Measurements from ENCODE around the gene RGL1. TPM values are rescaled to one million over a fixed set of nuclear protein-coding genes. Genes with fewer than 3 reads are reported as not detected.

The RGL1 gene
- total RNA-seq, 4 donors from 2014 or later = 31.5 to 51.5 (median 37.5) TPM

GRCh38 chr1:183869664-183870063 lies 64.7 kb downstream of the RGL1 start:
- DNase-seq (ENCODE audit: extremely low spot score) = no peak
- intact Hi-C loops (cut with DNase I) = no loop called here
- H3K27ac ChIP-seq (replicated peaks in 1 of 4) = peak overlapping the region; percentile 64 to 86 (median 80)
- WGBS = 81% methylated on average over 2 of the region's 3 CpGs
- H3K27me3 ChIP-seq = no peaks in the 10 kb centered on the region
- TF ChIP-seq POLR2A (IDR thresholded peaks at IDR 0.05; ENCODE audit: low read depth) (no peak), POLR2AphosphoS5 (IDR thresholded peaks at IDR 0.05) (no peak), EP300 (IDR thresholded peaks at IDR 0.05) (no peak), CTCF (IDR thresholded peaks at IDR 0.05) (no peak)
- peaks cover 46 to 60% (median 52%) of the 10 kb centered on the region in 4 donors for H3K4me1 ChIP-seq
- H3K9me3 ChIP-seq = no peaks in the 10 kb centered on the region
- H3K36me3 ChIP-seq = peaks cover 0 to 11% (median 4%) of the 10 kb centered on the region in 4 donors
- no peak overlapping the region for H3K4me3 ChIP-seq

GRCh38 chr1:183870351-183871077 lies 65.6 kb downstream of the RGL1 start:
- H3K4me1 ChIP-seq = peaks cover 50 to 62% (median 61%) of the 10 kb centered on the region in 4 donors
- WGBS = 56% methylated on average over 7 of the region's 15 CpGs
- no peak overlapping the region for H3K4me3 ChIP-seq
- peak overlapping the region; percentile 64 to 86 (median 80) for H3K27ac ChIP-seq (replicated peaks in 1 of 4)
- H3K36me3 ChIP-seq = peaks cover 0 to 11% (median 4%) of the 10 kb centered on the region in 4 donors
- H3K27me3 ChIP-seq = no peaks in the 10 kb centered on the region
- no peak for DNase-seq (ENCODE audit: extremely low spot score)
- TF ChIP-seq POLR2A (IDR thresholded peaks at IDR 0.05; ENCODE audit: low read depth) = no peak
- no peak for TF ChIP-seq EP300 (IDR thresholded peaks at IDR 0.05)
- intact Hi-C loops (cut with DNase I) = no loop called here
- H3K9me3 ChIP-seq = no peaks in the 10 kb centered on the region

GRCh38 chr1:183871142-183871541 lies 66.2 kb downstream of the RGL1 start:
- TF ChIP-seq CTCF (IDR thresholded peaks at IDR 0.05) (no peak), EP300 (IDR thresholded peaks at IDR 0.05) (no peak), POLR2A (IDR thresholded peaks at IDR 0.05; ENCODE audit: low read depth) (no peak), POLR2AphosphoS5 (IDR thresholded peaks at IDR 0.05) (no peak)
- Histone ChIP-seq H3K4me1 (peaks cover 55 to 68% (median 67%) of the 10 kb centered on the region in 4 donors), H3K27me3 (no peaks in the 10 kb centered on the region), H3K4me3 (no peak overlapping the region), H3K27ac (replicated peaks in 1 of 4) (peak overlapping the region; percentile 64 to 86 (median 80)), H3K9me3 (no peaks in the 10 kb centered on the region), H3K36me3 (peaks cover 0 to 7% (median 4%) of the 10 kb centered on the region in 4 donors)
- DNase-seq (ENCODE audit: extremely low spot score) = no peak
- intact Hi-C loops (cut with DNase I) = no loop called here
- WGBS = 59% methylated on average over 3 of the region's 3 CpGs

GRCh38 chr1:183871601-183872000 lies 66.7 kb downstream of the RGL1 start:
- peaks cover 0 to 5% (median 1%) of the 10 kb centered on the region in 4 donors for H3K36me3 ChIP-seq
- intact Hi-C loops (cut with DNase I) = no loop called here
- H3K4me3 ChIP-seq = no peak overlapping the region
- no peak for DNase-seq (ENCODE audit: extremely low spot score)
- H3K27me3 ChIP-seq = no peaks in the 10 kb centered on the region
- peak overlapping the region; percentile 42 to 86 (median 80) for H3K27ac ChIP-seq (replicated peaks in 1 of 4)
- H3K4me1 ChIP-seq = peaks cover 59 to 73% (median 71%) of the 10 kb centered on the region in 4 donors
- TF ChIP-seq CTCF (IDR thresholded peaks at IDR 0.05) (no peak), POLR2AphosphoS5 (IDR thresholded peaks at IDR 0.05) (no peak), POLR2A (IDR thresholded peaks at IDR 0.05; ENCODE audit: low read depth) (no peak), EP300 (IDR thresholded peaks at IDR 0.05) (no peak)
- H3K9me3 ChIP-seq = no peaks in the 10 kb centered on the region
- 57% methylated on average over 3 of the region's 3 CpGs for WGBS

GRCh38 chr1:183872403-183872802 lies 67.5 kb downstream of the RGL1 start:
- peak overlapping the region; percentile 2 to 28 (median 16) for H3K4me3 ChIP-seq
- no peak for TF ChIP-seq POLR2A (IDR thresholded peaks at IDR 0.05; ENCODE audit: low read depth)
- intact Hi-C loops (cut with DNase I) = no loop called here

More at GRCh38 chr1:183872403-183872802, 67.5 kb downstream of the RGL1 start:
- Histone ChIP-seq H3K27me3 (no peaks in the 10 kb centered on the region), H3K27ac (replicated peaks in 1 of 4) (peak overlapping the region; percentile 42 to 86 (median 80)), H3K9me3 (no peaks in the 10 kb centered on the region), H3K4me1 (peaks cover 67 to 81% (median 79%) of the 10 kb centered on the region in 4 donors), H3K36me3 (no peaks in the 10 kb centered on the region)
- no peak for DNase-seq (ENCODE audit: extremely low spot score)
- 6% methylated on average over 3 of the region's 3 CpGs for WGBS

Measured in esophagus muscularis mucosa (tissue), 4 donors.